Central memory CD8-positive, alpha-beta T cell (primary cell): ENCODE data around the gene NCBP2L.

Experiments used
- ATAC-seq: fragments of 150-1000 bp; cut with Tn5 transposase; replicated peaks from 2 replicates; pipeline ENCODE4 v1.10.0; 2022; ENCODE audit warnings: mild to moderate bottlenecking, moderate FRiP score, moderate number of reproducible peaks; ENCODE audit not compliant: poor library complexity, severe bottlenecking; ENCODE audit errors: extremely low read depth
- DNase-seq, 2 donors: peaks; one replicate each; pipeline ENCODE4 v3.0.0; 2021; ENCODE audit warnings: low spot score in 2 of 2
- H3K27ac Mint-ChIP-seq: one replicate; pipeline ENCODE4 v1.8.0; 2022; ENCODE audit warnings: low read depth, mild to moderate bottlenecking, moderate library complexity, mixed read lengths
- H3K27me3 Mint-ChIP-seq: one replicate; pipeline ENCODE4 v1.8.0; 2022; ENCODE audit warnings: mixed read lengths
- H3K36me3 Mint-ChIP-seq: one replicate; pipeline ENCODE4 v1.8.0; 2022; ENCODE audit warnings: mild to moderate bottlenecking, moderate library complexity, mixed read lengths; ENCODE audit not compliant: insufficient read depth
- H3K4me1 Mint-ChIP-seq: one replicate; pipeline ENCODE4 v1.8.0; 2022; ENCODE audit warnings: mixed read lengths
- H3K4me3 Mint-ChIP-seq: one replicate; pipeline ENCODE4 v1.8.0; 2022; ENCODE audit warnings: mild to moderate bottlenecking, moderate library complexity, mixed read lengths
- H3K9me3 Mint-ChIP-seq: one replicate; pipeline ENCODE4 v1.8.0; 2022; ENCODE audit warnings: mixed read lengths

Gene NCBP2L

DNA sequence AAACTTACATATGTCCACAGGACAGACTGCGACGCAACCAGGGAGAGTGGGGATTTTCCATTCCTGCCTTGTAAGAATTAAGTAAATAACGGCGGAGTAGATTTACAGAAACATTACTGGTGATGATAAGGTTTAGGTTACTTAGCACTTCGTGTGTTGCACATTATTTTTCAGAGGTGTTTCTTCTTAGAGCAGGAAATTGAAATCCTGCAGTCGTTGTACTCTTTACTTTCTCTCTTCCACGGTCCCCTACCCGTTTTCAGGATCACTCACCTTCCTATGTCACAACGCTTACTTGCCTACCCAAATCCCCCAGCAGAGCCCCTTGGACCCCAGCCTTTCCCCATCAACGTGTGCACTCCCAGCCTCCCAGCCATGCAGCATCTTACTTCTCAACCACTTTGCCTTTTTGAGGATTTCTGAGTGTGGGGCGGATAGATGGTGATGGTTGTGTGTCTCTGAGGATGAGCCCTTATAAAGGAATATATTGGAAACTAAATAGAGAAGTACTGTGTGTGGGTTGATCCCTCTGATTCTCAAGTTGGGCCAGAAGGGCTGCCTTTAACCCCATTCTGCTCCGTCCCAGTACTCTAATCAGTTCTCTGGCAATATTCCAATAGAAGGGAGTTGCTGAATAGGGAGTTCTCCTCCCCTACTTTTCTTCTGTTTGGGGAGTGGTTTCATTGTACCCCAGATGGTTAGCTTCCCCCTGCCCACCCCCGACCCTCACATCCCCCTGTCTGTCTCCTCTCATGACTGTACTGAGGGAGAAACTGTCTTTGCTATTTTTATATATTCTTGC is 49.7 kb downstream of the NCBP2L start:
- Mint-ChIP-seq H3K27ac (peak overlapping the region; percentile 56), H3K36me3 (peaks cover 5% of the 10 kb centered on the region), H3K27me3 (no peaks in the 10 kb centered on the region), H3K9me3 (no peaks in the 10 kb centered on the region), H3K4me1 (peaks cover 32% of the 10 kb centered on the region), H3K4me3 (peak overlapping the region; percentile 75)
- DNase-seq: no peak
- ATAC-seq: no peak

DNA sequence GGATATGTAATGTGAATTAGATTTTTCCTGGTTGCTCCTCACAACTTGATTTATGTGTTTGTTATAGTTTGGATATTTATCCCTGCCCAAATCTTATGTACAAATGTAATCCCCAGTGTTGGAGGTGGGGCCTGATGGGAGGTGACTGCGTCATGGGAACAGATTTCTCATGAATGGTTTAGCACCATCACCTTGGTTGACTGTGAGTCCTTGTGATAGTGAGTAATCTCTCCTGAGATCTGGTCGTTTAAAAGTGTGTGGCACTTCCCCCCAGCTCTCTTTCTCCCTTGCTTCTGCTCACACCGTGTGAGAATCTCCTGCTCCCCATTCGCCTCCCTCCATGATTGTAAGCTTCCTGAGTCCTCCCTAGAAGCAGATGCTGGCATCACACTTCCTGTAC is 50.3 kb downstream of the NCBP2L start:
- ATAC-seq: no peak
- peak overlapping the region; percentile 75 for H3K4me3 Mint-ChIP-seq
- DNase-seq: no peak
- H3K36me3 Mint-ChIP-seq: peaks cover 5% of the 10 kb centered on the region
- H3K27ac Mint-ChIP-seq: no peak overlapping the region
- peaks cover 32% of the 10 kb centered on the region for H3K4me1 Mint-ChIP-seq
- H3K9me3 Mint-ChIP-seq: no peaks in the 10 kb centered on the region
- H3K27me3 Mint-ChIP-seq: no peaks in the 10 kb centered on the region

DNA sequence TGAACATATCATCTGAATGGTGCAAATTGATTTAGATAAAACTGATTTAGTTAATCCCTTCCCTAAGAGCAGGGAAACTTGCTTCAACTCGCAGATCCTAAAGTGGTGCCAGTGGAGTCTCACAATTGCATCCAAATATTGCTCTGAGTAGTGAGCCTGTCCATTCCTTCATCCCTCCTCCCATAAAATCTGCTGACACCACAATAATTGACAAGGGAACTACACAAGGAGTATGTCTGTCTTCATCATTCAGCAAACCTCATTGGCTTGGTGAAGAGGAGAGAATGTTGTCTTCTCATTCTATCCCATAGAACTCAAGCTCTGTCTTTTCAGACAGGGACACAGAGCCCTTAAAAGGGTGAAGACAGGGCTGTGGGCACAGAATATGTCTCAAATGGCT is 52.3 kb downstream of the NCBP2L start:
- H3K9me3 Mint-ChIP-seq: no peaks in the 10 kb centered on the region
- H3K4me3 Mint-ChIP-seq: no peak overlapping the region
- peaks cover 22% of the 10 kb centered on the region for H3K4me1 Mint-ChIP-seq
- no peak for ATAC-seq
- H3K36me3 Mint-ChIP-seq: peaks cover 5% of the 10 kb centered on the region
- H3K27me3 Mint-ChIP-seq: no peaks in the 10 kb centered on the region
- no peak for DNase-seq
- H3K27ac Mint-ChIP-seq: no peak overlapping the region

DNA sequence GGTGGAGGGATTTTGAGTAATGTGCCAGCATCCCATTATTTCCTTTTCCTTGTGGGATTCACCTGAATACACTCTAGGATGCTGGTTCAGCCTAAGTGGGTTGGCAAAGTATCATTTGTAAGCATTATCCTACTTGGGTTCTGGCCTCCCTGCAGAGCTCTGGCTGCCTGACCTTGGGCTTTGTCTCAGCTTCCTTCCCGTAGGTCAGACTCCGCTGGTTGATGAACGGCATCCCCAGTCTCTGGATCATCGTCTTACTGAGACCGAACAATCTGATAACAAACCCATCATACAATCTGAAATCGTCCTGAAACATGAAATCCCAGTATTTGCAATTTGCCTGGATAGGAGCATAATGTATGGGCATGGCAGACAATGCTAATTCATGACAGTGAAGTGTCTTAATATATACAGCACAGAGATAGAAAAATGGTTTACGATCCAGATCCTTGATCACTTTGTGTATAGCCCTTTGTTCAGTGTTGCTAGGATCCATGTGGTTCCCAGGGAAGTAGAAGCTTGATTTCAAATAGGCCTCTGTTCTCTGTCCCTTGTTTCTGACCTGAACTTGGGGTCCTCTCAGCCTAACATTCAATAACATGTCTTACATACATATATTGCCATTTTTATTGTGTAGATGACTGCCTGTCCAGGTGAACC is 53.7 kb downstream of the NCBP2L start:
- ATAC-seq: no peak
- peaks cover 14% of the 10 kb centered on the region for H3K4me1 Mint-ChIP-seq
- no peaks in the 10 kb centered on the region for H3K27me3 Mint-ChIP-seq
- no peak overlapping the region for H3K27ac Mint-ChIP-seq
- H3K4me3 Mint-ChIP-seq: no peak overlapping the region
- no peaks in the 10 kb centered on the region for H3K9me3 Mint-ChIP-seq
- peaks cover 3% of the 10 kb centered on the region for H3K36me3 Mint-ChIP-seq
- DNase-seq: no peak

DNA sequence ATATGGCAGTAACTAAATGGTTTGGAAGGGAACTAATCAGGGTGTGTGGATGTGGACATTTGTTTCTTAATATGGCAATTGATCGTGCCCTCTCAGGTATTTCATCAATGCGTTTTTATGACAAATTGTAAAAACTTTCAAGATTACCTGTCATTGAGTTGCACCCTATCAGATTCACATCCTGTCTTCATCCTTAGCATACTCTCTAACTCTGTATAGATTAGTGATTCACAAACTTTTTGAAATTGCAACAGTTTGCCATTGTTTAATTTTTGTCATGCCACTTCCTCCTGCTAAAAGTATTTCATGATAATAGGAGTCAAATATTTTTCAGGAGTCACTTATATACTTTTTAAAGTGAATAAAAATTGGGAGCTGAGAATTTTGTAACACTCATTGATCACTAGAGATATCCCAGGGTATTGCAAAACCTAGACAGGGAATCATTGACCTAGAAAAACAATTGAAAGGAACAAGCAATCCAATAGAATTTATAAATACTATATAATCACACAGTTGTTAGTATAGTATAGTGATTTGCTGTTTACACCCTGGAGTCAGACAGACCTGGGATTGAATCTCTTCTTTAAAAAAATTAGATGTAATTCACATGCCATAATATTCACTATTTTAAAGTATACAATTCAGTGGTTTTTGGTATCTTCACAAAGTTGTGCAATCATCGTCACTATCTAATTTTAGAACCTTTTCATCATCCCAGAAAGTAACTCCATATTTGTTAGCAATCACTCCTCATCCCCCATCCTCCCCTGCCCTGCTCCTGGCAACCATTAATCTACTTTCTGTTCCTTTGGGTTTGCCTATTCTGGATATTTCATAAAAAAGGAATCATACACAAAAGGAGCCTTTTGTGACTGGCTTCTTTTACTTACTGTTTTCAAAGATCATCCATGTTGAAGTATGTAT is 57.0 kb downstream of the NCBP2L start:
- H3K4me3 Mint-ChIP-seq: no peak overlapping the region
- H3K36me3 Mint-ChIP-seq: no peaks in the 10 kb centered on the region
- DNase-seq: no peak
- no peak overlapping the region for H3K27ac Mint-ChIP-seq
- H3K27me3 Mint-ChIP-seq: no peaks in the 10 kb centered on the region
- no peaks in the 10 kb centered on the region for H3K9me3 Mint-ChIP-seq
- no peak for ATAC-seq
- H3K4me1 Mint-ChIP-seq: peaks cover 12% of the 10 kb centered on the region

DNA sequence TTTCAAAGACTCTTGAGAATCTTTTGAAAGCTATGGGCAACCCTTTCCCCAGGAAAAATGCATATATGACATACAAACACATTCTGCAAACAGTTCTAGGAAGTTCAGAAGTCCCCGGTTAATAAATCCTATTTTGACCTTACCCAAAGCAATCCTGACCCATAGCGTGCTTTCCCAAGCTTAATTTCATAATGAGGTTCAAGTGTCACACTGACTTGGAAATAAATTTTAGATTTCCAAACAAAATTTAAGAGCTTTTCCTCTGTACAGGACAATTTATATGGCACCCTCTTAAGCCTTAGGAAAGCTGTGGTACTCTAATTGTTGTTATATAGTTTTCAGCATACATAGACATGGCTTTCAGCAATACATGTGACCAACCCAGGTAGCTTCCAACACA is 59.4 kb downstream of the NCBP2L start:
- H3K27ac Mint-ChIP-seq: no peak overlapping the region
- H3K27me3 Mint-ChIP-seq: no peaks in the 10 kb centered on the region
- ATAC-seq (no peak), DNase-seq (no peak)
- H3K9me3 Mint-ChIP-seq: no peaks in the 10 kb centered on the region
- peaks cover 3% of the 10 kb centered on the region for H3K36me3 Mint-ChIP-seq
- H3K4me3 Mint-ChIP-seq: no peak overlapping the region
- peaks cover 12% of the 10 kb centered on the region for H3K4me1 Mint-ChIP-seq

DNA sequence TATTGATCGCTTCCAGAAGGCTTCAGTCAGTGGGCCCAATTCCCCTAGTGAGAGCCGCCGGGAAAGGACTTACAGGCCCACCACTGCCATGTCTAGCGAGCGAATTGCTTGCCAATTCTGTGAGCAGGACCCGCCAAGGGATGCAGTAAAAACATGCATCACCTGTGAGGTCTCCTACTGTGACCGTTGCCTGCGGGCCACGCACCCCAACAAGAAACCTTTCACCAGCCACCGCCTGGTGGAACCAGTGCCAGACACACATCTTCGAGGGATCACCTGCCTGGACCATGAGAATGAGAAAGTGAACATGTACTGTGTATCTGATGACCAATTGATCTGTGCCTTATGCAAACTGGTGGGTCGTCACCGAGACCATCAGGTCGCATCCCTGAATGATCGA is 63.4 kb downstream of the NCBP2L start:
- H3K4me3 Mint-ChIP-seq: no peak overlapping the region
- peaks cover 12% of the 10 kb centered on the region for H3K4me1 Mint-ChIP-seq
- no peak for DNase-seq
- no peak overlapping the region for H3K27ac Mint-ChIP-seq
- H3K9me3 Mint-ChIP-seq: no peaks in the 10 kb centered on the region
- no peaks in the 10 kb centered on the region for H3K27me3 Mint-ChIP-seq
- no peak for ATAC-seq
- peaks cover 5% of the 10 kb centered on the region for H3K36me3 Mint-ChIP-seq

DNA sequence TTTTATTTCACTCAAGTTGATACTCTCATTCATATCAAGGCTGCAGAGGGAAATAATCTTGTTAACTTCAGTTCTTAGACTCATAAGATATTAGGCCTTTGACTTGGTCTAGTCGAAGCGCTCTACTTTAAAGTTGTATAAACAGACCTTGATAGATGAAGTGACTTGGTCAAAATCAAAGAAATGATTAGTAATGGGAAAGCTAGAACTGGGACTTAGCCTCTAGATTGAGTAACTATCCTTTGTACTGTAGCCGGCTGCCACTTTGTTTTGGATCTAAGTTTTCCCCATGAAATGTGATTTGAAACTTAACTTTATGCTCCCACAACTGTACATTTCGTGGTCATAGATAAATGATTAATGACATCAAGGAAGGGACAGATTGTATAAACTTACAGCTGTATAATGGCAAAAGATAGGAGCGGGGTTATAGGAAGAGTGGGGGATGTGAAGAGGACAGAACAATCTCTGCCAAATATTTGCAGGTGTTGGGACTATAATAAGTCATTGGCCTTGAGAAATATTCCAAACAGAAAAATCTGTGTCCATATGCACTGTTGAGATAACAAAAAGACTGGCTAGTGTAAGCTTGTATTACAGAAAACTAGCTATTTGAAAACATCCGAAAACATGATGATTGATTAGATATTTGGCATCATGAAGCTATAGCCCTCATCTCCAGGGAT is 65.3 kb downstream of the NCBP2L start:
- Mint-ChIP-seq H3K9me3 (no peaks in the 10 kb centered on the region), H3K27ac (no peak overlapping the region), H3K36me3 (peaks cover 5% of the 10 kb centered on the region), H3K4me3 (no peak overlapping the region), H3K27me3 (no peaks in the 10 kb centered on the region), H3K4me1 (peaks cover 3% of the 10 kb centered on the region)
- ATAC-seq (no peak), DNase-seq (no peak)
